ENCODE results near the gene FXYD3. TPM values are rescaled to one million over a fixed set of nuclear protein-coding genes. Genes with fewer than 3 reads are reported as not detected.

Gene FXYD3
- total and polyA plus RNA-seq, 2 of the 13 experiments (the other 11 are each of a cell fraction or from before 2014, with no cell fraction given) = 4.9 TPM; not detected in 1

DNA sequence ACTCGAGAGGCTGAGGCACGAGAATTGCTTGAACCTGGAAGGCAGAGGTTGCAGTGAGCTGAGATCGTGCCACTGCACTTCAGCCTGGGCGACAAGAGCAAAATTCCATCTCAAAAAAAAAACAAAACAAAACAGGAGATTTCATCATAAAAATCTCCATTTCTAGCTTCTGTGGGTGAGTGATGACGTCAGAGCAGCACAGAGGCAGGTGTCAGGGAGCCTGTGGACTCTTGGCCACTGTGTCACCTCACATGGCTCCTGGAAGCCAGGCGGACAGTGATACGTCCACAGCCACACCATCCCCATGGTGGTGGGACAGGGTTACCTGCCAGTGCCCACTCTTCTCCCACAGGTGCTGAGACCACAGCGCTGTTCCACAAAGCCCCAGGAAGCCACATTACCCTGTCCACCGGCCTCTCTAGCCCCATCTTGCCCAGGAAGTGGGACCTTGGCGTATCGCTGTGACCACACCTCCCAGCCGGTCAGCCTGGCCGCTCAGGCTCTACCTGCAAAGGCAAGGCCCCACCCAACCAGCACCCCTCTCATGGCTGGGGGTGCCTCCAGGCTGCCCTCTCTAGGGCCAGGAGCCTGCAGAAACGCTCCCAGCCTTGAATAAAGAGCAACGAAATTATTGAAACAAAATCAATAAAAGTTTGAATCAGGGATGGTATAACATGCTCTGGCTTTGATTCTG is 2.5 kb upstream of the FXYD3 start (continued):
- TF ChIP-seq, protein P1, sequence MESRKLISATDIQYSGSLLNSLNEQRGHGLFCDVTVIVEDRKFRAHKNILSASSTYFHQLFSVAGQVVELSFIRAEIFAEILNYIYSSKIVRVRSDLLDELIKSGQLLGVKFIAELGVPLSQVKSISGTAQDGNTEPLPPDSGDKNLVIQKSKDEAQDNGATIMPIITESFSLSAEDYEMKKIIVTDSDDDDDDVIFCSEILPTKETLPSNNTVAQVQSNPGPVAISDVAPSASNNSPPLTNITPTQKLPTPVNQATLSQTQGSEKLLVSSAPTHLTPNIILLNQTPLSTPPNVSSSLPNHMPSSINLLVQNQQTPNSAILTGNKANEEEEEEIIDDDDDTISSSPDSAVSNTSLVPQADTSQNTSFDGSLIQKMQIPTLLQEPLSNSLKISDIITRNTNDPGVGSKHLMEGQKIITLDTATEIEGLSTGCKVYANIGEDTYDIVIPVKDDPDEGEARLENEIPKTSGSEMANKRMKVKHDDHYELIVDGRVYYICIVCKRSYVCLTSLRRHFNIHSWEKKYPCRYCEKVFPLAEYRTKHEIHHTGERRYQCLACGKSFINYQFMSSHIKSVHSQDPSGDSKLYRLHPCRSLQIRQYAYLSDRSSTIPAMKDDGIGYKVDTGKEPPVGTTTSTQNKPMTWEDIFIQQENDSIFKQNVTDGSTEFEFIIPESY (CRISPR knock-in tag; IDR thresholded peaks at IDR 0.05) = no peak
- peak; percentile 96 for TF ChIP-seq ATF7 (IDR thresholded peaks at IDR 0.05)
- TF ChIP-seq ATF7 (CRISPR knock-in tag; IDR thresholded peaks at IDR 0.05) = no peak
- no peak for TF ChIP-seq SALL1 (CRISPR knock-in tag; IDR thresholded peaks at IDR 0.05)
- no peak for TF ChIP-seq GATAD1 (CRISPR knock-in tag; IDR thresholded peaks at IDR 0.05)
- TF ChIP-seq, protein P2, sequence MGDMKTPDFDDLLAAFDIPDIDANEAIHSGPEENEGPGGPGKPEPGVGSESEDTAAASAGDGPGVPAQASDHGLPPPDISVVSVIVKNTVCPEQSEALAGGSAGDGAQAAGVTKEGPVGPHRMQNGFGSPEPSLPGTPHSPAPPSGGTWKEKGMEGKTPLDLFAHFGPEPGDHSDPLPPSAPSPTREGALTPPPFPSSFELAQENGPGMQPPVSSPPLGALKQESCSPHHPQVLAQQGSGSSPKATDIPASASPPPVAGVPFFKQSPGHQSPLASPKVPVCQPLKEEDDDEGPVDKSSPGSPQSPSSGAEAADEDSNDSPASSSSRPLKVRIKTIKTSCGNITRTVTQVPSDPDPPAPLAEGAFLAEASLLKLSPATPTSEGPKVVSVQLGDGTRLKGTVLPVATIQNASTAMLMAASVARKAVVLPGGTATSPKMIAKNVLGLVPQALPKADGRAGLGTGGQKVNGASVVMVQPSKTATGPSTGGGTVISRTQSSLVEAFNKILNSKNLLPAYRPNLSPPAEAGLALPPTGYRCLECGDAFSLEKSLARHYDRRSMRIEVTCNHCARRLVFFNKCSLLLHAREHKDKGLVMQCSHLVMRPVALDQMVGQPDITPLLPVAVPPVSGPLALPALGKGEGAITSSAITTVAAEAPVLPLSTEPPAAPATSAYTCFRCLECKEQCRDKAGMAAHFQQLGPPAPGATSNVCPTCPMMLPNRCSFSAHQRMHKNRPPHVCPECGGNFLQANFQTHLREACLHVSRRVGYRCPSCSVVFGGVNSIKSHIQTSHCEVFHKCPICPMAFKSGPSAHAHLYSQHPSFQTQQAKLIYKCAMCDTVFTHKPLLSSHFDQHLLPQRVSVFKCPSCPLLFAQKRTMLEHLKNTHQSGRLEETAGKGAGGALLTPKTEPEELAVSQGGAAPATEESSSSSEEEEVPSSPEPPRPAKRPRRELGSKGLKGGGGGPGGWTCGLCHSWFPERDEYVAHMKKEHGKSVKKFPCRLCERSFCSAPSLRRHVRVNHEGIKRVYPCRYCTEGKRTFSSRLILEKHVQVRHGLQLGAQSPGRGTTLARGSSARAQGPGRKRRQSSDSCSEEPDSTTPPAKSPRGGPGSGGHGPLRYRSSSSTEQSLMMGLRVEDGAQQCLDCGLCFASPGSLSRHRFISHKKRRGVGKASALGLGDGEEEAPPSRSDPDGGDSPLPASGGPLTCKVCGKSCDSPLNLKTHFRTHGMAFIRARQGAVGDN (CRISPR knock-in tag; IDR thresholded peaks at IDR 0.05) = peak; percentile 74
- TF ChIP-seq, protein P3, sequence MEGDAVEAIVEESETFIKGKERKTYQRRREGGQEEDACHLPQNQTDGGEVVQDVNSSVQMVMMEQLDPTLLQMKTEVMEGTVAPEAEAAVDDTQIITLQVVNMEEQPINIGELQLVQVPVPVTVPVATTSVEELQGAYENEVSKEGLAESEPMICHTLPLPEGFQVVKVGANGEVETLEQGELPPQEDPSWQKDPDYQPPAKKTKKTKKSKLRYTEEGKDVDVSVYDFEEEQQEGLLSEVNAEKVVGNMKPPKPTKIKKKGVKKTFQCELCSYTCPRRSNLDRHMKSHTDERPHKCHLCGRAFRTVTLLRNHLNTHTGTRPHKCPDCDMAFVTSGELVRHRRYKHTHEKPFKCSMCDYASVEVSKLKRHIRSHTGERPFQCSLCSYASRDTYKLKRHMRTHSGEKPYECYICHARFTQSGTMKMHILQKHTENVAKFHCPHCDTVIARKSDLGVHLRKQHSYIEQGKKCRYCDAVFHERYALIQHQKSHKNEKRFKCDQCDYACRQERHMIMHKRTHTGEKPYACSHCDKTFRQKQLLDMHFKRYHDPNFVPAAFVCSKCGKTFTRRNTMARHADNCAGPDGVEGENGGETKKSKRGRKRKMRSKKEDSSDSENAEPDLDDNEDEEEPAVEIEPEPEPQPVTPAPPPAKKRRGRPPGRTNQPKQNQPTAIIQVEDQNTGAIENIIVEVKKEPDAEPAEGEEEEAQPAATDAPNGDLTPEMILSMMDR (CRISPR knock-in tag; IDR thresholded peaks at IDR 0.05) = 0 out of 2 replicates have a peak, but pooled peaks have one; percentile 11
- TF ChIP-seq ZFP36 (IDR thresholded peaks at IDR 0.05; ENCODE audit: borderline replicate concordance, low read depth, low read length, partially characterized antibody) = no peak
- TF ChIP-seq, protein P4, sequence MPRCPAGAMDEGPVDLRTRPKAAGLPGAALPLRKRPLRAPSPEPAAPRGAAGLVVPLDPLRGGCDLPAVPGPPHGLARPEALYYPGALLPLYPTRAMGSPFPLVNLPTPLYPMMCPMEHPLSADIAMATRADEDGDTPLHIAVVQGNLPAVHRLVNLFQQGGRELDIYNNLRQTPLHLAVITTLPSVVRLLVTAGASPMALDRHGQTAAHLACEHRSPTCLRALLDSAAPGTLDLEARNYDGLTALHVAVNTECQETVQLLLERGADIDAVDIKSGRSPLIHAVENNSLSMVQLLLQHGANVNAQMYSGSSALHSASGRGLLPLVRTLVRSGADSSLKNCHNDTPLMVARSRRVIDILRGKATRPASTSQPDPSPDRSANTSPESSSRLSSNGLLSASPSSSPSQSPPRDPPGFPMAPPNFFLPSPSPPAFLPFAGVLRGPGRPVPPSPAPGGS (CRISPR knock-in tag; IDR thresholded peaks at IDR 0.05) = no peak
- TF ChIP-seq, protein P5, sequence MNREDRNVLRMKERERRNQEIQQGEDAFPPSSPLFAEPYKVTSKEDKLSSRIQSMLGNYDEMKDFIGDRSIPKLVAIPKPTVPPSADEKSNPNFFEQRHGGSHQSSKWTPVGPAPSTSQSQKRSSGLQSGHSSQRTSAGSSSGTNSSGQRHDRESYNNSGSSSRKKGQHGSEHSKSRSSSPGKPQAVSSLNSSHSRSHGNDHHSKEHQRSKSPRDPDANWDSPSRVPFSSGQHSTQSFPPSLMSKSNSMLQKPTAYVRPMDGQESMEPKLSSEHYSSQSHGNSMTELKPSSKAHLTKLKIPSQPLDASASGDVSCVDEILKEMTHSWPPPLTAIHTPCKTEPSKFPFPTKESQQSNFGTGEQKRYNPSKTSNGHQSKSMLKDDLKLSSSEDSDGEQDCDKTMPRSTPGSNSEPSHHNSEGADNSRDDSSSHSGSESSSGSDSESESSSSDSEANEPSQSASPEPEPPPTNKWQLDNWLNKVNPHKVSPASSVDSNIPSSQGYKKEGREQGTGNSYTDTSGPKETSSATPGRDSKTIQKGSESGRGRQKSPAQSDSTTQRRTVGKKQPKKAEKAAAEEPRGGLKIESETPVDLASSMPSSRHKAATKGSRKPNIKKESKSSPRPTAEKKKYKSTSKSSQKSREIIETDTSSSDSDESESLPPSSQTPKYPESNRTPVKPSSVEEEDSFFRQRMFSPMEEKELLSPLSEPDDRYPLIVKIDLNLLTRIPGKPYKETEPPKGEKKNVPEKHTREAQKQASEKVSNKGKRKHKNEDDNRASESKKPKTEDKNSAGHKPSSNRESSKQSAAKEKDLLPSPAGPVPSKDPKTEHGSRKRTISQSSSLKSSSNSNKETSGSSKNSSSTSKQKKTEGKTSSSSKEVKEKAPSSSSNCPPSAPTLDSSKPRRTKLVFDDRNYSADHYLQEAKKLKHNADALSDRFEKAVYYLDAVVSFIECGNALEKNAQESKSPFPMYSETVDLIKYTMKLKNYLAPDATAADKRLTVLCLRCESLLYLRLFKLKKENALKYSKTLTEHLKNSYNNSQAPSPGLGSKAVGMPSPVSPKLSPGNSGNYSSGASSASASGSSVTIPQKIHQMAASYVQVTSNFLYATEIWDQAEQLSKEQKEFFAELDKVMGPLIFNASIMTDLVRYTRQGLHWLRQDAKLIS (CRISPR knock-in tag; IDR thresholded peaks at IDR 0.05) = no peak
- no peak for TF ChIP-seq PHF21A (CRISPR knock-in tag; IDR thresholded peaks at IDR 0.05)
- TF ChIP-seq SAFB2 (CRISPR knock-in tag; IDR thresholded peaks at IDR 0.05; ENCODE audit: borderline replicate concordance, low read depth) = no peak
- TF ChIP-seq ZFX (CRISPR knock-in tag; IDR thresholded peaks at IDR 0.05; ENCODE audit: low read depth) = peak; percentile 26; the same call in 1 of the 2 replicates
- no peak for TF ChIP-seq CHCHD3 (CRISPR knock-in tag; IDR thresholded peaks at IDR 0.05)
- TF ChIP-seq ARID2 (CRISPR knock-in tag; IDR thresholded peaks at IDR 0.05; ENCODE audit: borderline replicate concordance) = no peak
- no peak for TF ChIP-seq HOXD1 (CRISPR knock-in tag; IDR thresholded peaks at IDR 0.05)
